CD4-positive, CD25-positive, alpha-beta regulatory T cell (primary cell): ENCODE measurements around the gene METTL8. TPM values are rescaled to one million over a fixed set of nuclear protein-coding genes. Genes with fewer than 3 reads are reported as not detected.

Experiments
- ATAC-seq, 2 donors: fragments of 150-1000 bp; cut with Tn5 transposase; one replicate each; pipeline ENCODE4 v1.10.0; 2021; ENCODE audit warnings: low read depth in 2 of 2, moderate number of reproducible peaks in 2 of 2, moderate library complexity in 1 of 2
- DNase-seq, 3 donors: peaks; one replicate each; pipeline versions ENCODE4 v3.0.0 to v3.0.0-alpha.2; 2012 to 2022; ENCODE audit warnings: mixed read lengths in 1 of 3
- H3K27ac ChIP-seq: one replicate; pipeline ENCODE4 v1.7.0; 2013; ENCODE audit warnings: mild to moderate bottlenecking, low read length; ENCODE audit not compliant: insufficient read depth, poor library complexity, severe bottlenecking
- H3K27me3 ChIP-seq: one replicate; pipeline ENCODE4 v1.7.0; 2013; ENCODE audit warnings: low read length; ENCODE audit not compliant: control insufficient read depth, insufficient read depth
- H3K36me3 ChIP-seq: one replicate; pipeline ENCODE4 v1.7.0; 2013; ENCODE audit warnings: mild to moderate bottlenecking, low read length, moderate library complexity; ENCODE audit not compliant: control insufficient read depth, insufficient read depth
- H3K4me1 ChIP-seq: 2 replicates; pipeline ENCODE4 v1.7.0; 2013; ENCODE audit warnings: mild to moderate bottlenecking, low read length; ENCODE audit not compliant: insufficient read depth, control insufficient read depth, poor library complexity, severe bottlenecking
- H3K4me3 ChIP-seq: one replicate; pipeline ENCODE4 v1.7.0; 2013; ENCODE audit warnings: low read depth, mild to moderate bottlenecking, low read length, moderate library complexity
- H3K9me3 ChIP-seq, 2 experiments: 1 replicate in 1 of 2; 2 replicates in 1 of 2; pipeline ENCODE4 v1.7.0; 2013; ENCODE audit warnings: low read length in 2 of 2, mild to moderate bottlenecking in 1 of 2, moderate library complexity in 1 of 2; ENCODE audit not compliant: control insufficient read depth in 2 of 2
- H3K27ac Mint-ChIP-seq, 3 donors: one replicate each; pipeline ENCODE4 v1.8.0; 2020 to 2022; ENCODE audit warnings: mild to moderate bottlenecking in 3 of 3, mixed read lengths in 3 of 3, moderate library complexity in 2 of 3
- H3K27me3 Mint-ChIP-seq: one replicate; pipeline ENCODE4 v1.8.0; 2022; ENCODE audit warnings: mild to moderate bottlenecking, mixed read lengths
- H3K36me3 Mint-ChIP-seq: one replicate; pipeline ENCODE4 v1.8.0; 2020; ENCODE audit warnings: mixed read lengths
- H3K4me1 Mint-ChIP-seq, 4 donors: one replicate each; pipeline ENCODE4 v1.8.0; 2020 to 2022; ENCODE audit warnings: mixed read lengths in 4 of 4, mild to moderate bottlenecking in 1 of 4
- H3K4me3 Mint-ChIP-seq, 4 donors: one replicate each; pipeline ENCODE4 v1.8.0; 2020 to 2022; ENCODE audit warnings: mild to moderate bottlenecking in 4 of 4, mixed read lengths in 4 of 4, moderate library complexity in 3 of 4
- H3K9me3 Mint-ChIP-seq, 7 donors: one replicate each; pipeline ENCODE4 v1.8.0; 2020 to 2022; ENCODE audit warnings: mixed read lengths in 7 of 7, mild to moderate bottlenecking in 3 of 7, moderate library complexity in 2 of 7
- polyA plus RNA-seq, 4 donors: library from polyadenylated mRNA; unstranded; fragments of 300-500 nt; fragmentation: Illumina TruSeq; gene quantifications; one replicate each; pipeline ENCODE4 v1.2.3, GENCODE V29; 2021
- total RNA-seq: library from RNA; stranded (reverse); gene quantifications from one replicate; pipeline ENCODE4 v1.2.3, GENCODE V29; 2022

Gene METTL8
- total and polyA plus RNA-seq, 5 donors from 2014 or later = 12.6 to 27.3 (median 19.7) TPM

- Histone ChIP-seq H3K27me3 (no peaks in the 10 kb centered on the region), H3K4me3 (no peak overlapping the region), H3K4me1 (peaks cover 4% of the 10 kb centered on the region), H3K27ac (no peak overlapping the region), H3K9me3 (peaks cover 0 to 7% of the 10 kb centered on the region in 2 experiments), H3K36me3 (no peaks in the 10 kb centered on the region)
- DNase-seq (no peak), ATAC-seq (no peak)
- Mint-ChIP-seq H3K4me3 (no peak overlapping the region), H3K27me3 (no peaks in the 10 kb centered on the region), H3K27ac (peak overlapping the region in 2 of 3 donors; percentile 0 to 22), H3K36me3 (peaks cover 10% of the 10 kb centered on the region), H3K4me1 (peaks cover 32 to 44% (median 34%) of the 10 kb centered on the region in 4 donors), H3K9me3 (peaks cover 0 to 10% (median 5%) of the 10 kb centered on the region in 7 donors)
Observed at GRCh38 chr2:171406044-171406443, 27.7 kb downstream of the METTL8 start.

GRCh38 chr2:171405546-171405945 is 28.2 kb downstream of the METTL8 start:
- Histone ChIP-seq H3K36me3 (no peaks in the 10 kb centered on the region), H3K4me3 (no peak overlapping the region), H3K27me3 (no peaks in the 10 kb centered on the region), H3K27ac (no peak overlapping the region), H3K4me1 (peaks cover 4% of the 10 kb centered on the region), H3K9me3 (peaks cover 0 to 7% of the 10 kb centered on the region in 2 experiments)
- Mint-ChIP-seq H3K36me3 (peaks cover 10% of the 10 kb centered on the region), H3K27ac (peak overlapping the region; percentile 0 to 93 (median 22)), H3K9me3 (peaks cover 0 to 10% (median 5%) of the 10 kb centered on the region in 7 donors), H3K4me3 (peak overlapping the region in 1 of 4 donors; percentile 24), H3K4me1 (peaks cover 30 to 39% (median 34%) of the 10 kb centered on the region in 4 donors), H3K27me3 (no peaks in the 10 kb centered on the region)
- DNase-seq = no peak
- no peak for ATAC-seq

GRCh38 chr2:171404719-171405118 is 29.1 kb downstream of the METTL8 start:
- DNase-seq (no peak), ATAC-seq (no peak)
- Mint-ChIP-seq H3K4me1 (peaks cover 26 to 41% (median 32%) of the 10 kb centered on the region in 4 donors), H3K27ac (peak overlapping the region in 1 of 3 donors; percentile 42), H3K36me3 (peaks cover 10% of the 10 kb centered on the region), H3K4me3 (no peak overlapping the region), H3K9me3 (peaks cover 0 to 10% (median 5%) of the 10 kb centered on the region in 7 donors), H3K27me3 (no peaks in the 10 kb centered on the region)
- Histone ChIP-seq H3K27me3 (no peaks in the 10 kb centered on the region), H3K36me3 (no peaks in the 10 kb centered on the region), H3K4me3 (no peak overlapping the region), H3K9me3 (peaks cover 0 to 7% of the 10 kb centered on the region in 2 experiments), H3K27ac (no peak overlapping the region), H3K4me1 (peaks cover 4% of the 10 kb centered on the region)

- Mint-ChIP-seq H3K27ac (peak overlapping the region in 1 of 3 donors; percentile 0), H3K9me3 (peaks cover 0 to 10% (median 5%) of the 10 kb centered on the region in 7 donors), H3K4me3 (no peak overlapping the region), H3K4me1 (peaks cover 26 to 41% (median 32%) of the 10 kb centered on the region in 4 donors), H3K27me3 (no peaks in the 10 kb centered on the region), H3K36me3 (peaks cover 10% of the 10 kb centered on the region)
- Histone ChIP-seq H3K27me3 (no peaks in the 10 kb centered on the region), H3K36me3 (no peaks in the 10 kb centered on the region), H3K9me3 (peaks cover 0 to 7% of the 10 kb centered on the region in 2 experiments), H3K4me3 (no peak overlapping the region), H3K27ac (no peak overlapping the region), H3K4me1 (peaks cover 7% of the 10 kb centered on the region)
- no peak for DNase-seq
- no peak for ATAC-seq
Observed at GRCh38 chr2:171404261-171404660, 29.5 kb downstream of the METTL8 start.

GRCh38 chr2:171402906-171403580 is 30.7 kb downstream of the METTL8 start:
- H3K36me3 Mint-ChIP-seq = peaks cover 10% of the 10 kb centered on the region
- no peak overlapping the region for H3K4me3 Mint-ChIP-seq

GRCh38 chr2:171401947-171402346 is 31.8 kb downstream of the METTL8 start:
- Histone ChIP-seq H3K27ac (no peak overlapping the region), H3K36me3 (no peaks in the 10 kb centered on the region), H3K27me3 (no peaks in the 10 kb centered on the region), H3K9me3 (peaks cover 0 to 7% of the 10 kb centered on the region in 2 experiments), H3K4me1 (peaks cover 12% of the 10 kb centered on the region), H3K4me3 (no peak overlapping the region)
- H3K4me1 Mint-ChIP-seq = peaks cover 21 to 49% (median 38%) of the 10 kb centered on the region in 4 donors
- no peak for ATAC-seq
- peaks cover 0 to 10% (median 5%) of the 10 kb centered on the region in 7 donors for H3K9me3 Mint-ChIP-seq
- H3K36me3 Mint-ChIP-seq = peaks cover 10% of the 10 kb centered on the region
- DNase-seq = no peak
- no peak overlapping the region for H3K27ac Mint-ChIP-seq
- no peaks in the 10 kb centered on the region for H3K27me3 Mint-ChIP-seq
- H3K4me3 Mint-ChIP-seq = no peak overlapping the region

More at GRCh38 chr2:171402906-171403580, 30.7 kb downstream of the METTL8 start:
- Histone ChIP-seq H3K36me3 (no peaks in the 10 kb centered on the region), H3K27ac (no peak overlapping the region), H3K9me3 (peaks cover 0 to 7% of the 10 kb centered on the region in 2 experiments), H3K27me3 (no peaks in the 10 kb centered on the region), H3K4me1 (peaks cover 13% of the 10 kb centered on the region), H3K4me3 (no peak overlapping the region)
- H3K4me1 Mint-ChIP-seq = peaks cover 26 to 52% (median 39%) of the 10 kb centered on the region in 4 donors
- ATAC-seq = no peak
- peaks cover 0 to 10% (median 5%) of the 10 kb centered on the region in 7 donors for H3K9me3 Mint-ChIP-seq
- H3K27ac Mint-ChIP-seq = peak overlapping the region in 2 of 3 donors; percentile 23 to 43
- H3K27me3 Mint-ChIP-seq = no peaks in the 10 kb centered on the region
- DNase-seq = peak in 1 of 3 donors; percentile 35

- H3K27me3 Mint-ChIP-seq = no peaks in the 10 kb centered on the region
- peaks cover 14 to 40% (median 30%) of the 10 kb centered on the region in 4 donors for H3K4me1 Mint-ChIP-seq
- Histone ChIP-seq H3K4me3 (no peak overlapping the region), H3K27ac (no peak overlapping the region), H3K36me3 (no peaks in the 10 kb centered on the region), H3K27me3 (no peaks in the 10 kb centered on the region), H3K9me3 (peaks cover 0 to 7% of the 10 kb centered on the region in 2 experiments), H3K4me1 (peaks cover 10% of the 10 kb centered on the region)
- ATAC-seq (no peak), DNase-seq (no peak)
- H3K36me3 Mint-ChIP-seq = peaks cover 10% of the 10 kb centered on the region
- H3K9me3 Mint-ChIP-seq = peaks cover 0 to 10% (median 3%) of the 10 kb centered on the region in 7 donors
- no peak overlapping the region for H3K27ac Mint-ChIP-seq
- no peak overlapping the region for H3K4me3 Mint-ChIP-seq
Observed at GRCh38 chr2:171400395-171400794, 33.4 kb downstream of the METTL8 start.
